ENCODE data around the gene TBX4.

Gene TBX4

DNA sequence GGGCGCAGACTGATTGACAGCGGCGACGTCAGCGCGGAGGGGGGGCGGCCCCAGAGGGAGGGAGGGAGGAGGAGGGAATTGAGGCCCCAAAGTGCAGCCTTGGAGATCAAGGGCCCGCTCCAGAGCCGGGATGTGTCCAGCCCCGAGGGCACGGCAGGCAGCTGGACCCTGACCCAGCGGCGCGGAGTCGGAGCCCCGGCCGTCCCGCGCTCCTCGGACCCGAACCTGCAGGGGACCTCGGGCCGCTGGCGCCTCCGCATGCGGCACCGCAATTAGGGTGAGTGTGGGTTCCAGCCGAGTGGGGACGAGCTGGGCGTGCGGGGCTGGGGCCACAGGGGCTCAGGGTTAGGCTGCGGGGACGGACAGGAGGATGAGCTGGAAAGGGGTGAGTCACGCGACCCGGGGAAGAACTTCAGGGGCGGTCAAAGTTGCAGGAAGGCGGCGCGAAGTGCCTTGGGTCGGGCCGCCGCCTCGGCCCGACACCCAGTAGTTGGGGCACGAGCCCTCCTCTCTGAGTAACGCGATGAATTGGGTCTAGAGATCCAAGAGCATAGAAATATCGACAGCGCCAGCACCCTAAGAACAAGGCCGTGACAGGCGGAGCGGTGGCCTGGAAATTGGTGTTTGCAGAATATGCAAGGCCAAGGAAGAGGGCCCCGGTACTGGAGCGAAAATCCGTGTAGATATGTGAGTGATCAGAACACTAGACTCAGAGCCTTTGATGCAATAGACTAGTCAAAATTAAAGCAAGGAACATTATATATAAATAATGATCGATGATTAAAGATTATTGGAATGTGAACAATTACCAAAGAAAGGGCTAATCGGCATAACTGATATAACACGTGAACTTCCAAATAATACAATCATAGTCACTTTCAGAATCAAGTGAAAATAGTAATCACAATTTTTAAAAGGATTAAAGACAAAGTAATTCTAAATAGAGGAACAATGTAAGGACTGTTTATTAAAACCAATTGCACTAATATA is at the start of gene TBX4:
TBX4 (plus strand) TSS at position 122 of the 990 bp plus-strand sequence. CDS start 4,069 bp downstream, outside the sequence.
- no peak for DNase-seq (ENCODE audit: low read depth)

DNA sequence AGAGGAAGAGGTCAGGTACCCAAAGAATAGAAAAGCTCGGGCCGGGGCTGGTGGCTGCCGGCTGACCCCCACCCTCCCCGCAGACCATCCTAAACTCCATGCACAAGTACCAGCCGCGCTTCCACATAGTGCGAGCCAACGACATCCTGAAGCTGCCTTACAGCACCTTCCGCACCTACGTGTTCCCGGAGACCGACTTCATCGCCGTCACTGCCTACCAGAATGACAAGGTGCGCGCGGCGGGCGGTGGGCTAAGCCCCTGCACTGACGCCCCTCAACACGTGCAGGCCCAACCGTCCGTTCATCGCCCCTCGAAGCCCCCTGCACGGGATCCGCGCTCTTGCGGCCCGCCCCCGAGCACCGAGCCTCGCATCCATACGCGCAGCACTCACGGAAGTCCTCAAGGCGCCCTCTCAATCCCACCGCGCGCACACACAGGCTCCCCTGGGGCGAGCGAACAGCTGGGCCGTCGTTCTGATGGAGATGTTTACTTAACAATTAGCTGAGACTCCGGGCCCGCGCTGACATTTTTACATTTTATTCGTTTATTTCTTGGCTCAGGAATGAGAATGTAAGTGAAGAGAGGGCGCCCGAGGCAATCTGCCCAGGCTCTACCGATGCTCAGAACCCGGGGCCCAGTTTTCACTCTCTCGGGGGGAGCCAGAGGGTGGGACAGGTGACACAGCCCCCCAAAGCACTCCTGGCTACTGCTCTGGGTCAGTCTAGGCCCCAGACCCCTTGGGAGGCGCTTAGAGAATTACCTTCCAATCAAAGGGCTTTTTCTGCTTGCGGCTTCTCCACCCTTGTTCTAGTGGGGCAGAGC is 49.0 kb upstream of the TBX4 start:
- DNase-seq (ENCODE audit: low read depth) = no peak

DNA sequence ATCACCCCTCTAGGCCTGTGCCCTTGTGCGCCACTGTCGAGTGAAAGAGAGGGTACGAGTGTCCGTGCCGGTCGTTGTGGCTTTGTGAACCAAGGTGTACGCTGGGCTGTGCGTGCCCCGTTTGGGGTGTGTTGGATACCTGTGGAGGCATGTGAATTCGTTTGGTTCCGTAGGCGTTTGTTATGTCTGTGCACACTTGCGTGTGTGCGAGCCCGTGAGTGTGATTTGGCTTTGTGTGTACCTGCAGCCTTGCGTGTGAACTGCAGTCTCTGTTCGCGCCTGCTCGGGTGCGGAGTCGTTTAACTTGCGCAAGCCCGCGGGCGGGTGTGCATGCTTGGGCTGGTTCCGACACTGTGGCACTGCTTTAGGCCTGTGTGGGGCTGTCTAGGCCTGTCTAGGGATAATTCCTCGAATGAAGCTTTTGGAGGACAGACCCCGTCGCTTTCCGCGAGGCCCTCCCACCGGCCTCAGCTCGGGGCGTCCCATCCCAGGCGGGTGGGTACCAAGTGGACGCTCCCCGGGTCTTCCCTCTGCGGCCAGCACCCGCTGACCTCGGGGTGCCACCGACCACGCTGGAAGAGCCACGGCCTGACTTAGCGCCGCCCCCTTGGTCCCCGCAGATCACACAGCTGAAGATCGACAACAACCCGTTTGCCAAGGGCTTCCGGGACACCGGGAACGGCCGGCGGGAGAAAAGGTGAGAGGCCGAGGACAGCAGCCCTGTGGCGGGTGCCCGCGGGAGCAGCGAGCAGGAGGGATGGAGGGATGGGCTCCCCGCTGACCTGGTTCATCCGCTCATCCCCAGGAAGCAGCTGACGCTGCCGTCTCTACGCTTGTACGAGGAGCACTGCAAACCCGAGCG is 48.2 kb upstream of the TBX4 start:
- no peak for DNase-seq (ENCODE audit: low read depth)

DNA sequence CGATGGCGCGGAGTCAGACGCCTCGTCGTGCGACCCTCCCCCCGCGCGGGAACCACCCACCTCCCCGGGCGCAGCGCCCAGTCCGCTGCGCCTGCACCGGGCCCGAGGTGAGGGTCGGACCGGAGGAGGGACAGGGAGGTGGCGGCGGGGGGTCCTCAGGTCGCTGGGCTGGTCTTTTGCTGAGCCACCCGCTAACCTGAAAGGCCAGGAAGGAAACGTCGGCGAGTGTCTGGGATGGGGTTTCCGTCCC is 47.6 kb upstream of the TBX4 start:
- no peak for DNase-seq (ENCODE audit: low read depth)

DNA sequence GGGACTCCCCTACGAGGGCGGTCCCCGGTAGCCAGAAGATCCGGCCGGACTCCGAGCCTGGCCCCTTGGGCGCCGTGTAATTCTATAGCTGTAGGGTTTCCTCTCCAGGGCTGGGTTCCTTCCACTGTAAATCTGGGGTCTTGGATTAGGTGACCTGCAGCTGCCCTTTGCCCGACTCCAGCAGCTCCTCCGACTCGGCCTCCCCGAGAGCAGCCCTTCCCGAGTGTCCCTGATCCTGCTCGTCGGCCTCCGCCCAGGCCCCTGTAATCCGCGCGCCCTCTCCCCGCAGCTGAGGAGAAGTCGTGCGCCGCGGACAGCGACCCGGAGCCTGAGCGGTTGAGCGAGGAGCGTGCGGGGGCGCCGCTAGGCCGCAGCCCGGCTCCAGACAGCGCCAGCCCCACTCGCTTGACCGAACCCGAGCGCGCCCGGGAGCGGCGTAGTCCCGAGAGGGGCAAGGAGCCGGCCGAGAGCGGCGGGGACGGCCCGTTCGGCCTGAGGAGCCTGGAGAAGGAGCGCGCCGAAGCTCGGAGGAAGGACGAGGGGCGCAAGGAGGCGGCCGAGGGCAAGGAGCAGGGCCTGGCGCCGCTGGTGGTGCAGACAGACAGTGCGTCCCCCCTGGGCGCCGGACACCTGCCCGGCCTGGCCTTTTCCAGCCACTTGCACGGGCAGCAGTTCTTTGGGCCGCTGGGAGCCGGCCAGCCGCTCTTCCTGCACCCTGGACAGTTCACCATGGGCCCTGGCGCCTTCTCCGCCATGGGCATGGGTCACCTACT is 47.1 kb upstream of the TBX4 start:
- no peak for DNase-seq (ENCODE audit: low read depth)

DNA sequence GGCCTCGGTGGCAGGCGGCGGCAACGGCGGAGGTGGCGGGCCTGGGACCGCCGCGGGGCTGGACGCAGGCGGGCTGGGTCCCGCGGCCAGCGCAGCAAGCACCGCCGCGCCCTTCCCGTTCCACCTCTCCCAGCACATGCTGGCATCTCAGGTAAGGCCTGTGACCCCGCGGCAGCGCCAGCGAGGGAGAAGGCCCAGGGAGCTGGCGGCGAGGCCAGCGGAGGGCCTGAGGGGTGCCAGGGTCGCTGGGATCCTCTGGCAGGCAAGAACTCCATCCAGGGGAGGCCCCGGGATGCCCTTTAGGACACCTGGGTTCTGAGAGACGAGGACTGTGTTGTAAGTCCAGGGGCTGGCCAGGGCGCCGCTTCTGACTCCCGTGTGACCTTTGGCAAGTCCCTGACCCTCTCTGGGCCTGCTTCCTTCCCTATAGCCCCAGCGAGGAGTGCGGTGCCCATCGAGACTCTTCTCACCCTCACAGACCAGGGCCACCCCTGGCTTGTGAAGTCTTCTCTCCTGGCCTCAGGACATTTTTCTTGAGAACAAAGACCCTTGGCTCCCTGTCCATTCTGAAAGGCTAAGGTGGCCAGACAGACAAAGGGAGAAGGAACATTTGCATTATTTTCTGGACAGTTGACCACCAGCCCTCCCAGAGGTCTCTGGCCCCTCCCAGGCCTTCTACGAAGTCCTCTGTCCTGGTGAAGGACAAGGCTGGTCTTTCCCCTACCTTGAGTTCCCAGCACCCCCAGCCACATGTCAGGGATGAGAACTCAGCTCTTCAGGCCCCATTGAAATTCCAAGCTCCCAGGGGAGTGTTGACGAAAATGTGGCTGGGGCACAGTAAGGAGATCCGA is 46.3 kb upstream of the TBX4 start:
- no peak for DNase-seq (ENCODE audit: low read depth)

DNA sequence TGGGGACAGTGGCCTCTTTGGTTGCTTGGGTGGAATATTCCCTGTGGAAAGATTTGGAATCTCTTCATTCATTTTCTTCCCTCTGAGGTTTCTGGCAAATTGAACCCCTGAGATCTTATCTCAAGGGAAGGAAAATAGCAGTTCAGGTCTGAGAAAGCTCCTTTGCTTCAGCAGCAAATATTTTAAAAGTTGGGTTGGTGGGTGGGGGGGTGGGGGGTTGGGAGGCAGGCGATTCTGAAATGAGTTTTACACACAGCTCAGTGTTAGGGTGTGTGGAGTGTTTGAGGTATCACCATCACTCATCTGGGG is 45.7 kb upstream of the TBX4 start:
- no peak for DNase-seq (ENCODE audit: low read depth)

DNA sequence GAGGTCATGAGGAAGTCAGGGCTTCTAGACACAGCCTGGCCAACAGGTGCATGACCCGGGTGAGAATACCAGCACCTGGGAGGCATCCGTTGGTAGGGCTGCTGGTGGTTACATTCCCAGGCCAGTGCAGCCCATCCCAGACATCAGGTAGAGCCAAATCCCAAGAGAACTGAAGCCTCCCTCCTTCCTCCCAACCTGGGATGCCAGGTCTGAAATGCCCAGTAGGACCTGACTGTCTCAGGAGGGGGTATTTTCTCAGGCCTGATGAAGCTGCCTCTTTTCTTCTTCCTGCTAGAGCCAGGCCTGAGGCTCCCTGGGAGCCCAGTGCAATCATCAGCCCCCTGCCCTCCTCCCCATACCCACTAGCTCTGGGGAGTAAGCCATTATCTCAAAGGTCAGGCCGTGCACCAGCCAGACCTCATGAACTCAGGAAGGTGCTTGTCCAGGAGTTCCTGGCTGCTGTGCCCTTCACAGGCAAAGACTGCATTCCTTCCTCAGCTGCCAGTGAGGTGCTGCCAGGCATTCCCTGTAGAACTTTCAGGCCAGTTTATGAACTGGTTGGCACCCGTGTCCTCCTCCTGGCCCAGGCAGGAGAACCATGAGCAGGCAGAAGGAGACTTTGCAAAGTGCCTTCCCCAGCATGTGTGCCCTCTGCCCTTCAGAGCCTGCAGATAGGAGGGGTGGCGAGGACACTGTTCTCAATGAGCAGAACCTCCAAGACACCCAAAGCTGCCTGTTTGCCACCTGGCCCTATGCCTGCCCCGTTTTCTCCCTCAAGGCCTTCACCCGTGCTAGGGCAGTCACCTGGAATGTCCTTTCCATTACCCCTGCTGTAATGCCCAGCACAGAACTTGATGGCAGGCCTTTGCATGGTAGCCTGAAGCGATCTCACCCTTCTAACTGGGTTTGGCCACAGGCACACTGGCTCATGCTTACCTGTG is 45.0 kb upstream of the TBX4 start:
- DNase-seq (ENCODE audit: low read depth) = no peak

DNA sequence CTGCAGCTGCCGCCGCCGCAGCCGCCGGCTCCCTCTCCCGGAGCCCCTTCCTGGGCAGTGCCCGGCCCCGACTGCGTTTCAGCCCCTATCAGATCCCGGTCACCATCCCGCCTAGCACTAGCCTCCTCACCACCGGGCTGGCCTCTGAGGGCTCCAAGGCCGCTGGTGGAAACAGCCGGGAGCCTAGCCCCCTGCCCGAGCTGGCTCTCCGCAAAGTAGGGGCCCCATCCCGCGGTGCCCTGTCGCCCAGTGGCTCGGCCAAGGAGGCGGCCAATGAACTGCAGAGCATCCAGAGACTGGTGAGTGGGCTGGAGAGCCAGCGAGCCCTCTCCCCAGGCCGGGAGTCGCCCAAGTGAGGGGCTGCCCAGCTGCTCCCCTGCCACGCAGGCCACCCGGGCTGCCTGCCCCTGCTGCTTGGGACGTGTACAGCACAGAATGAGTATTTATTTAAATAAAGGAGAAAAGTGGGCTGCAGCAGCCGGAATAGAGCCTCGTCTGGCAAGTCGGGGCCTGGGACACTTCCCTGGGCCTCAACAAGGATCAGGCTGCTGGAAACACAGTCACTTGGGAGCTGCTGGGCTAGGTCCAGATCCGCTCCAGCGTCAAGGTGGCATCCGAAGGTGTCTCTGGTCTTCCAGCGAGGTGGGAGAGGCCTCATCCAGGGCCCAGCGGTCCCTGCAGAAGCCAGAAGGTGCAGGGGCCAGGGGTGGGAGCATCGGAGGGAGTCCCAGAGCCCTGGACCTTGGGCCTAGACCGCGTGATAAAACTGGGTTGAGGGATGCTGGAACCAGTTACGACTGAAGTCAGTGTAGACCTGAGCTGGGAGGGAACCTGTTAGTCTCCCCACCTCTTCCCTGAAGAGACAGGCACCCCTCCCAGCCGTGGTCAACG is 43.8 kb upstream of the TBX4 start:
- DNase-seq (ENCODE audit: low read depth) = no peak

DNA sequence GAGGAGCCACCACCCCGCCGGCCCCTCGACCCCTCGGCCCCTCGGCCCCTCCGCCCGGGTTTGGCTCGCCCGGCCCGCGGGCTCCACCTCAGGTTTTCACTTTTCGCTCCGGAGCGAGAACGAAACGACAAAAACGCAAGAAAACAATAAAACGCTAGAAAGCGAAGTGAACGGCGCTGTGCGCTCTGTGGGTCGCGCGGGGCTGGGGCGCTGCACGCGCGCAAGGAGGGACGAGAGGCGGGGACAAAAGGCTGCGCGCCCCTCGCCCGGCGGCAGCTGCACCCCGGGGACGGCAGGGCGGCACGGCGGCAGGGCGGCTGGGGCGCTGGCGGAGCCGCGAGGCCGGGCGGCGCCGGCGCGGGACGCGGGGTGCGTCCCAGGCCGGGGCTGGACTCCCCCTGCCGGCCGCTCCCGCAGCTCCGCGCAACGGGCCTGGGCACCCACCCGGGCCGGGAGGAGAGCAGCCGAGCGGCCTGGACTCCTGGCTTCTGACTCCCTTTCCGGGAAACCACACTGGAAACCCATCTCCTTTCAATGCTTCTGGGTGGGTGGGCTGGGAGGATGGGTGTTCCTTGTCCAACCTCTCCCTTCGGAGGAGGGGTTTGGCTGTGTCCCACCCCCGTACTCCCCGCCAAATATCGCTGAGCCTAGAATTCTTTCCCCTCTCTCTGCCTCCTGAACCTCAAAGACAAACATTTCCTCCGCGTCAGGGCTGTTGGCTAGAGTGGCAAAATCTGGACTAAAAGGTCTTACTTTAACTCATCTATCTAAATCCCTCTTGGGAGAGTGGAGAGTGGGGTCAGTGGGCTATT is 42.7 kb upstream of the TBX4 start:
- DNase-seq (ENCODE audit: low read depth) = peak; percentile 75

DNA sequence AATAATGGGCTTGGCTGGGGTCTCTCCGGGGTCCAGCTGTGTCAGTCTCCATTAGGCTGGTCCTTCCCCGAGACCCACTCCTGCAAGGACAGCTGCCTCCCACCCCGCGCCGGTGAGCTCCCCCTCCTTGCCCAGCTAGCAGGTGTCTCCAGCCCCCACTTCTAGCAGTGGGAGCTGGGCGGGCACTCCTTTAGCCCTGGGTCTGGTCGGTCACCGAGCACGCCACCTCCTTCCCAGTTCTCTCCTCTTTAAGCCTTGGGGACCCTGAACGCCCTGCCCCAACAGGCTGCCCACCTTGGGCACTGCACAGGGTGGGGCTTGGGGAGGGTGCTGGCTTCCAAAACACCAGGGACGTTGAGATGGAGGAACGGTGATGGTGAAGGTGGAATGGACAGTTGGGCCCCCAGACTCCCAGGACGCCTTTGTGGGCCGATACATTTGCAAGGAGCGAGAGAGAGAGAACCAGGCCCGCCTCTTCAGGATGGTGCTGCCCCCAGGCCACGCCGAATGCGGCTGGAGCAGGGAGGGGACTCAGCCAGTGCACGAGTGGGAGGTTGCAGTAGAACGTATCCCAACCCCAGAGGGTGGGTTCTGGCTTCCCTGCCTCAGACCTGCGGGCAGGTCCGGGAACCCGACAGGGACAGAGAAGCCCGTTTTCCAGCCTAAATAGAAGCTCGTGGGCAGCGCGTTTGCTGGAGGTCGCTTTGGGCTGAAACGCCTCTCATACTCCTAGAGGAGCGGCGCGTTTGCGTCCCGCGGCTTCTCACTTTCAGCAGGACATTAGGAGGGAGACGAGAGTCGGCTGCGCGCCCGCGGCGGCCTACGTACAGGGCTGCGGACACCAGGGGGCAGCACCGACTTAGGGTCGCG is 41.8 kb upstream of the TBX4 start:
- DNase-seq (ENCODE audit: low read depth) = no peak

DNA sequence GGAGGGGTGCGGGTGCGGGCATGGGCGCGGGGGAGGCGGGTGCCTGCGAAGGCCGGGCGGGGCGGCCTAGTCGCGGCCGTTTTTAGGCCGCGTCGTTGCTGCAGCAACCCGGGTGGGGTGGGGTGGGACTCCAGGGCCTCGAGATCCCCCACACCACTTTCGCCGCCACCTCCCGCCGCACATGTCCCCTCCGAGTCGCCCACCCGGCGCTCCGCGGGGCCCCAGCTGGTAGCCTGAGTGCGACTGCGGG is 41.3 kb upstream of the TBX4 start:
- peak; percentile 71 for DNase-seq (ENCODE audit: low read depth)

DNA sequence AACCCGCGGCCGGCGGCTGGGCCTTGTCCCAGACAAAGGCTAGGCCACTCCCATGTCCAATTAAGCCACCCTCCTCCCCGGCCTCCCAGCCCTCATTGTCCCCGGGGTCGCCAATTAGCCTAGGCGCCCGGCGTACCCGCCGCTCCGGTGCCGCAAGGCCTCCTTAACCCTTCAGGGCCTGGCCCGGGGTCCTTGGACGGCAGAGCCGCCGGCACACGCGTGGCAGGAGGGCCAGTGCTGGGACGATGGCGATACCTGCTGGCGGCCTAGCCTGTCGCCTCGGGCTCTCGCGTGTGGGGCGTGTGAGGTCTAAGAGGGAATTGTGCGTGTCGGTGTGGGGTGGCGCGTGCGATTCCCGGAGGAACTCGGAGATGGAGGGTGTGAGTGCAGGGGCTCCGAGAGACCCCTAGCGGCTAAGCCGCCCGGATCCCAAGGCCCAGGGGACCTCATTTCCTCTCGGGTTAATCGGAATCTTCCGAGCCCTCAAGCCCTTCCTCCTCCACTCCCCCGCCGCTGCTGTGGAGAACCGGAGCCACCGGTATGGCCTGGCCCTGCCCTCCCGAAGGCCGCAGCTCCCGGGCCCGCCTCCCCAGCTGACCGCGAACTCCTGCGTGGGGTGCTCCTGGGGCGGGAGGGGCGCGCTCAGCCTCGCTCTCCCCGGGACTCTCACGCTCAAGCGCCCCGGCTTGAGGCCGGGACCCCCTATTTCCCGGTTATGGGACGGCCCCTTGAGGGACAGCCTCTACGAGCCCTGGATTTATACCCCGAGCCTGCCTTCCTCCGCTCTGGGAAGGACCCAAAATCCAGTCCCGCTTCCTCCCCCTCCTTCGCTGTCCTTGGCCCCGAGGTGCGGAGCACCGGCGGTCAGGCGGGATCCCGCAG is 40.7 kb upstream of the TBX4 start:
- peak; percentile 78 for DNase-seq (ENCODE audit: low read depth)

DNA sequence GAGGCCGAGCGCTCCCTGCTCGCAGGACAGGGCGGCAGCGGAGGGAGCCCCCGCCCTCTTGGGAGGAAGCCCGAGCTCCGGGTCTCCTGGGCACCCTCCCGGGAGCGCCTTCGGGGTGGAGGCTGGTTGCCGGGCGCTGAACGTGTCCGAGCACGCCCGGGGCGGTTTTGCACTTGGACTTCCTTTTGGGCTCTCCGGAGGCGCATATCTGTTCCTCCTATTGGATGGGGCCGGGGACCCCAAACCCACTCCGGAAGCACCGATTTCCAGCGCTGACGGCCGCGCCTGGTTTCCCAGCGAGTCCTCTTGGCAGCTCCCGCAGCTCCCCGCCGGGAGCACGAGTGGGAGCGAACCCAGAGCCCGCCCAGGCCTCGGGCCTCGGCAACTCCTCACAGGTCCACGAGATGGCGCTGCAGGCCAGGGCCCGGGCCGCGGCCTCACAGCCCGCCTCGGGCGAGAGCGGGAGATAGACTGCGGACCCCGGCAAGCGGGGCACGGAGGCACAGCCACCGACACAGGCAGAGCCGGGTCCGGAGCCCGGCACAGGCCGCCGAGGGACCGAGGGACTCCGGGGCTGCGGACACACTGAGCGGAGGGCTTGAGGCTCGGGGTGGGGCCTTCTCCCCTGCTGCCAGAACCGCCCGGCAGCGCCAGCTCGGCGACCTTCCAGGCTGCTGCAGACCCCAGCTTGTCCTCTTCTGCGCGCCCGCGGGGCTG is 39.9 kb upstream of the TBX4 start:
- DNase-seq (ENCODE audit: low read depth) = peak; percentile 84
